Body of pancreas (tissue), 4 donors: ENCODE measurements around the gene DHX58. TPM values are rescaled to one million over a fixed set of nuclear protein-coding genes. Genes with fewer than 3 reads are reported as not detected.
A peak's percentile ranks its signal among the peaks of the same experiment; 100 is the strongest.

Source experiments
- ATAC-seq: fragments of 150-250 bp; one replicate; pipeline ENCODE4 v1.9.1; 2016
- DNase-seq, 4 donors: peaks; one replicate each; pipeline ENCODE4 v3.0.0-alpha.2; 2019
- H3K27ac ChIP-seq, 4 donors: fragments of 200-600 bp; sonication (generic); 1 replicate in 3 of 4; 2 replicates in 1 of 4; pipeline versions ENCODE4 v1.5.1 to v1.6.1; 2016 to 2019; ENCODE audit warnings: mild to moderate bottlenecking in 1 of 4, mixed read lengths in 1 of 4, moderate library complexity in 1 of 4
- H3K27me3 ChIP-seq, 2 donors: fragments of 200-600 bp; sonication (generic); one replicate each; pipeline ENCODE4 v1.6.0; 2016; ENCODE audit warnings: mild to moderate bottlenecking in 1 of 2
- H3K36me3 ChIP-seq, 2 donors: fragments of 200-600 bp; sonication (generic); replicated peaks in 1 of 2; 2 replicates each; pipeline ENCODE4 v1.5.1; 2016; ENCODE audit warnings: low read depth in 2 of 2; ENCODE audit not compliant: insufficient read depth in 1 of 2
- H3K4me1 ChIP-seq: fragments of 200-600 bp; sonication (generic); one replicate; pipeline ENCODE4 v1.6.0; 2016
- H3K4me3 ChIP-seq, 2 donors: fragments of 200-600 bp; sonication (generic); 1 replicate in 1 of 2; 2 replicates in 1 of 2; pipeline ENCODE4 v1.5.1; 2016 to 2019
- H3K9me3 ChIP-seq, 3 donors: fragments of 200-600 bp; sonication (generic); 1 replicate in 2 of 3; 2 replicates in 1 of 3; pipeline ENCODE4 v1.5.1; 2016
- POLR2A ChIP-seq, 3 donors: fragments of 450-650 bp; IDR thresholded peaks; one replicate each; pipeline ENCODE4 v1.6.1; 2016; ENCODE audit warnings: antibody characterized with exemption in 3 of 3, mild to moderate bottlenecking in 2 of 3
- WGBS, 2 donors: methylation state at CpG; one replicate each; pipeline ENCODE4 v1.1.5; 2017; 5-methylcytosine and 5-hydroxymethylcytosine counted together
- intact Hi-C: fragments of 100-400 bp; cut with DNase I; formaldehyde crosslinking; loops from one replicate; pipeline ENCODE4 v1.15.1; 2023
- total RNA-seq, 2 donors: library from RNA; depleted of rRNA; stranded (reverse); fragments of >200 nt; gene quantifications; one replicate each; pipeline ENCODE4 v1.1.0, GENCODE V29; 2016
- TF ChIP-seq, protein P1 (sequence below), 7 experiments: fragments of 450-650 bp in 4 of 7; fragments of 200-600 bp in 3 of 7; sonication (generic) in 3 of 7; IDR thresholded peaks; one replicate each; pipeline ENCODE4 v1.5.1; 2016 to 2019; ENCODE audit warnings: antibody characterized with exemption in 7 of 7

Gene DHX58
- total RNA-seq, 2 donors from 2014 or later = 5.7 to 19.1 TPM

DNA sequence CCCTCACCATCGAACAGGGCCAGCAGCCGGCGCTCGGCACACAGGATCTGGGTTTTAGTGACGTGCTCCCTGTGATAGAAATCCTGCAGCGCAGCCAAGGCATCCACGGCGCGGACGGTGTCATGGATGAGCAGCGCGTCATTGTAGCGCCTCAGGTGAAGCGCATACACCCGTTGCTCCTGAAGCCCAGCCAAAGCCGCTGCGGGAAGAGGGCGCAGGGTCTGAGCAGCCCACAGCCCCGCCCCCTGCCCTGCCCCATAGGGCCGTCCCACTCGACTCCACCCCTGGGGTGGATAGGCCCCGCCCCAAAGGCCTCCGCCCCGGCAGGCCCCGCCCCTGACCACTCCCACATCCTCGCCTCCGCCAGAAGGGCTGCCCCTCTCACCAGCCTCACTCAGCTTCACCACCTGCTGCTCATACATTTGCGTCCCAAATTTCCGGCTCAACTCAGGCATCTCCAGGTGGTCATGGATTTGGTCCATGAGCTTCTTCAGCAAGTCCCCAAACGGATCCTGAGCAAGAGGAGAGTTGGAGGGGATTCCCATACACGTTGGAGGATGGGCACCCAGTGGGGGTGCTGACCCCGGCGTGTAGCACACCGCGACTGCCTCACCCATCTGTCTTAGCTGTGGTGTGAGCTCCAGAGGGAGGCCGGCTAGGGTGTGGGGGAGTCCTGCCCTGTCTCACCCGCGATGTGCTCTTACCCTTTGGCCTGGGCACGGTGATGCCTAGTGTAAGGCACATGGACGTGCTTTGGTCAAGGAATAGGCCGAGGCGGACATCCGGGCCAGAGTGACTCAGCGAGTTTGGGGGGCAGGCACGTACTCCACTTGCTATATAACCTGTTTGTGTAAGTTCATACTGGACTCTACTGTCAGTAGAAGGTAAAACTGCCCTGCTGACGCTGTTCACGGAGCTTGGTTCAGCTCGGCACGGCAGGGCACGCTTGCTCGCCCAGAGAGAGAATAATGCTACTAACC, 4.6 kb downstream of the DHX58 start:
- Histone ChIP-seq H3K36me3 (no peaks in the 10 kb centered on the region), H3K4me1 (peaks cover 16% of the 10 kb centered on the region), H3K9me3 (no peaks in the 10 kb centered on the region), H3K4me3 (no peak overlapping the region), H3K27me3 (no peaks in the 10 kb centered on the region), H3K27ac (no peak overlapping the region)
- peak; percentile 35 to 79 (median 70) for DNase-seq
- ATAC-seq = no peak
- WGBS, 2 donors = 44 to 78% methylated on average over 27 to 49 of the region's 51 CpGs
- intact Hi-C loops = no loop called here
- TF ChIP-seq, protein P1, sequence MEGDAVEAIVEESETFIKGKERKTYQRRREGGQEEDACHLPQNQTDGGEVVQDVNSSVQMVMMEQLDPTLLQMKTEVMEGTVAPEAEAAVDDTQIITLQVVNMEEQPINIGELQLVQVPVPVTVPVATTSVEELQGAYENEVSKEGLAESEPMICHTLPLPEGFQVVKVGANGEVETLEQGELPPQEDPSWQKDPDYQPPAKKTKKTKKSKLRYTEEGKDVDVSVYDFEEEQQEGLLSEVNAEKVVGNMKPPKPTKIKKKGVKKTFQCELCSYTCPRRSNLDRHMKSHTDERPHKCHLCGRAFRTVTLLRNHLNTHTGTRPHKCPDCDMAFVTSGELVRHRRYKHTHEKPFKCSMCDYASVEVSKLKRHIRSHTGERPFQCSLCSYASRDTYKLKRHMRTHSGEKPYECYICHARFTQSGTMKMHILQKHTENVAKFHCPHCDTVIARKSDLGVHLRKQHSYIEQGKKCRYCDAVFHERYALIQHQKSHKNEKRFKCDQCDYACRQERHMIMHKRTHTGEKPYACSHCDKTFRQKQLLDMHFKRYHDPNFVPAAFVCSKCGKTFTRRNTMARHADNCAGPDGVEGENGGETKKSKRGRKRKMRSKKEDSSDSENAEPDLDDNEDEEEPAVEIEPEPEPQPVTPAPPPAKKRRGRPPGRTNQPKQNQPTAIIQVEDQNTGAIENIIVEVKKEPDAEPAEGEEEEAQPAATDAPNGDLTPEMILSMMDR (IDR thresholded peaks at IDR 0.05) = no peak
- TF ChIP-seq POLR2A (IDR thresholded peaks at IDR 0.05) = no peak

DNA sequence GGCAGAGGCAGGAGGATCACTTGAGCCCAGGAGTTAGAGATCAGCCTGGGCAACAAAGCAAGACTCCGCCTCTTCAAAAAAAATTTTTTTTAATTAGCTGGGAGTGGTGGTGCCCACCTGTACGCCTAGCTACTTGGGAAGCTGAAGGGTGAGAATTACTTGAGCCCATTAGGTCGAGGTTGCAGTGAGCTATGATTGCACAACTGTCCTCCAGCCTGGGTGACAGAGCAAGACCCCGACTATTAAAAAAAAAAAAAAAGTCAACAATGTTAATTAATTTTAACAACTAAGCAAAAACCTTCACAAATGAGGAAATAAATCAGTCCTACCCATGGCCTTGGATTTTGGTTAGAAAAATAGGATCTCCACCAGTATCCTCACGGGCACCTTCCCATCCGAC, 5.4 kb downstream of the DHX58 start:
- TF ChIP-seq POLR2A (IDR thresholded peaks at IDR 0.05) = no peak
- TF ChIP-seq, protein P1 (IDR thresholded peaks at IDR 0.05) = no peak
- WGBS, 2 donors = 62 to 78% methylated on average over 6 of the region's 6 CpGs
- Histone ChIP-seq H3K4me1 (peaks cover 13% of the 10 kb centered on the region), H3K36me3 (no peaks in the 10 kb centered on the region), H3K27ac (no peak overlapping the region), H3K4me3 (no peak overlapping the region), H3K9me3 (no peaks in the 10 kb centered on the region), H3K27me3 (no peaks in the 10 kb centered on the region)
- DNase-seq (no peak), ATAC-seq (no peak)
- intact Hi-C loops = no loop called here

DNA sequence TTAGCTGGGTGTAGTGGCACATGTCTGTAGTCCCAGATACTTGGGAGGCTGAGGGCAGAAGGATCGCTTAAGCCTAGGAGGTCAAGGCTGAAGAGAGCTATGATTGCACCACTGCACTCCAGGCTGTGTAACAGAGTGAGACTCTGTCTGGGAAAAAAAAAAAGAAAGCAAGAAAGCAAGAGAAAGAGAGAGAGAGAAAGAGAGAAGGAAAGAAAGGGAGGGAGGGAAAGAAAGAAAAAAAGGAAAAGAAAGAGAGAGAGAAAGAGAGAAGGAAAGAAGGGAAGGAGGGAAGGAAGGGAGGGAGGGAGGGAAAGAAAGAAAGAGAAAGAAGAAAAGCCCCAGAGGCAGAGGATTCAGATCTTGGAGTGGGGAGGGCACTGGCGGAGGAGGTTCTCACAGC, 6.5 kb downstream of the DHX58 start:
- TF ChIP-seq, protein P1 (IDR thresholded peaks at IDR 0.05) = no peak
- no peak for TF ChIP-seq POLR2A (IDR thresholded peaks at IDR 0.05)
- DNase-seq (no peak), ATAC-seq (no peak)
- intact Hi-C loops = no loop called here
- Histone ChIP-seq H3K4me1 (peaks cover 7% of the 10 kb centered on the region), H3K27ac (no peak overlapping the region), H3K36me3 (no peaks in the 10 kb centered on the region), H3K4me3 (no peak overlapping the region), H3K27me3 (no peaks in the 10 kb centered on the region), H3K9me3 (no peaks in the 10 kb centered on the region)
- 89 to 97% methylated on average over 2 of the region's 2 CpGs for WGBS, 2 donors

DNA sequence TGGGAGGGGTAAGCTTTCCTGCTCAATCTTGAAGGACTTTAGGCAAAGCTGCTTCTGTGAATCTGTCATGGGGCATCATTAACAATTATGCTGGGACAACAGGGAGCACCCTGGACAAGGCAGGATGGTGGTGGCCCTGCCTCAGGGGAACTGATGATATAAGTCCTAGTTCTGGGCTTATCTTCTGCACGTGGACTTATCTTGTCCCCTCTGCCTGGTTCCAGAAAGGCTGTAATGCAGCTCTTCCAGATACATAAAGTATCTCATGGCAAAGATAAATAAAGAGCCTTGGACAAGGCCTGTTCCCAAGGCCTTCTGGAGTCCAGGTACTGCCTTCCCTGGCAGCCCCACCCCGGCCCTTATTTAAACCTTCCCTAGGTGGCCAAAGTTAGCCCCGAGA, 8.2 kb downstream of the DHX58 start:
- 68 to 72% methylated on average over 3 of the region's 3 CpGs for WGBS, 2 donors
- H3K9me3 ChIP-seq = no peaks in the 10 kb centered on the region
- TF ChIP-seq, protein P1 (IDR thresholded peaks at IDR 0.05) = no peak
- no peak for TF ChIP-seq POLR2A (IDR thresholded peaks at IDR 0.05)
- ATAC-seq = no peak
- intact Hi-C loops = no loop called here
- no peak overlapping the region for H3K4me3 ChIP-seq
- DNase-seq = no peak
- no peaks in the 10 kb centered on the region for H3K27me3 ChIP-seq
- peaks cover 4% of the 10 kb centered on the region for H3K4me1 ChIP-seq
- H3K36me3 ChIP-seq = no peaks in the 10 kb centered on the region
- H3K27ac ChIP-seq = no peak overlapping the region
